Suppressor macrophage treated with lipopolysaccharide for 1 hour (primary cell): Measurements from ENCODE around the gene PCGF1.

ENCODE experiments used
- DNase-seq, 3 donors: peaks; one replicate each; pipeline ENCODE4 v3.0.0-alpha.2; 2020 to 2022

The PCGF1 gene

DNA sequence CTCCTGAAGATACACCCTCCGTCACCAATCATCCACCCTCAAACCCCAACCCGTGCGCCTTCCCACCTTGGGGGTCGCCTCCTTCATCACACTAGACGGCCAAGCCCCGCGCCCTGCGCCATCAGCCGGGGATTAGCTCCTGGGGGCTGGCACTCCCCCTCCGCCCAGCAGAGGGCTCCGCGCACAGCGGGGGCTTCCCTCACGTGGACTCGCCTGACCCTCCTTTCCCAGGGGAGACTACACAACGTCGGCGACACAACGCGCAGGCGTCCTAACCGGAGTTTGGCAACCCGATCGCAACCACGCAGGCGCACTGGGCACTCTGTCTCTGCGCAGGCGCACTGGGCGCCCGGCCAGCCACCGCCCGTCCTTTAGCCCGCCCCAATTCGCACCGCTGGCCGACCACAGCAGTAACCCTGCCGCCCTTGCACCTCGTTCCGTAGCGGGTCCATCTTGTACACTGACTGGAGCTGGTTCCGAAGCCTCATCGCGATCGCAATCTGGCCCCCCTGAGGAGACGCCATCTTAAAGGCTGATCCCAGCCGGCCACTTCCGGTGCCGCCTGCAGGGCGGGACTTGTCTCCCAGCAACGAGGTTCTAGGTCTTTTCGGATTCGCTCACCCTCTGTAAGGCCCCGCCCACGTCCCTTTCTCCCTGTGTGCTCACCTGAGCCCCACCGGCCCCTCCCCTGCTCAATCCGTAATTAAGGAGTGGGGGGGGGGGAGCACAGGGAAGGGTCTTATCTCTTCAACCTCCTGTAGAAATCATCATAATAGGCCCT, at the start of gene PCGF1:
Gene PCGF1, minus strand, starts transcription at position 551 of the 781 bp plus-strand sequence. Its CDS starts 27 bp downstream, at position 524.
- peak; percentile 99 for DNase-seq

DNA sequence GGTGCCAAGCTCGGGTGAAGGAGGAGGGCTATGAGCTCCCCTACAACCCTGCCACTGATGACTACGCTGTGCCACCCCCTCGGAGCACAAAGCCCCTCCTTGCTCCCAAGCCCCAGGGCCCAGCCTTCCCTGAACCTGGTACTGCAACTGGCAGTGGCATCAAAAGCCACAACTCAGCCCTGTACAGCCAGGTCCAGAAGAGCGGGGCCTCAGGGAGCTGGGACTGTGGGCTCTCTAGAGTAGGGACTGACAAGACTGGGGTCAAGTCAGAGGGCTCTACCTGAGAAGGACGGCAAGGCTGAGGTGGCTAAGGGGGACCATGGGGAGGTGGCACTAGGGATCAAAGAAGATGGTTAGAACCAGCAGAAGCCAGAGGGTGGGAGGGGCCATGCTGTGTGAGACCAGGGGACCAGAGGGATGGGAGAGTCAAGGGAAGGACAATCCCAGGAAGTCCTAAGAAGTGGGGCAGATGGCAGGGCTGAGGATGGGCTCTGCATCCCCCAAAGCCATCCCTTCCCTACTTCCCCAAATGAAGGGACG, 49.4 kb upstream of the PCGF1 start:
- DNase-seq: no peak

DNA sequence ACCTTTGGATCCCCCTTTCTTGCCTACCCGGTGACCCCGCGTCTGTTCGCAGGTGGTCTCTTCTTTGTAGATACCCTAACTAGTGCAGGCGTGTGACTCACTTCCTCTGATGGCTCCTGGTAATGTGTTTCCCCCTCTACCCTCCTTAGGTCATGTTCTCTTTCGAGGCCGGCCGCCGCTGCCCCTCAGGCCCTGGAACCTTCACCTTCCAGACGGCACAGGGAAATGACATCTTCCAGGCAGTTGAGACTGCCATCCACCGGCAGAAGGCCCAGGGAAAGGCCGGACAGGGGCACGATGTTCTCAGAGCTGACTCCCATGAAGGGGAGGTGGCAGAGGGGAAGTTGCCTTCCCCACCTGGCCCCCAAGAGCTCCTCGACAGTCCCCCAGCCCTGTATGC, 48.7 kb upstream of the PCGF1 start:
- DNase-seq: peak in 1 of 3 donors; percentile 24

DNA sequence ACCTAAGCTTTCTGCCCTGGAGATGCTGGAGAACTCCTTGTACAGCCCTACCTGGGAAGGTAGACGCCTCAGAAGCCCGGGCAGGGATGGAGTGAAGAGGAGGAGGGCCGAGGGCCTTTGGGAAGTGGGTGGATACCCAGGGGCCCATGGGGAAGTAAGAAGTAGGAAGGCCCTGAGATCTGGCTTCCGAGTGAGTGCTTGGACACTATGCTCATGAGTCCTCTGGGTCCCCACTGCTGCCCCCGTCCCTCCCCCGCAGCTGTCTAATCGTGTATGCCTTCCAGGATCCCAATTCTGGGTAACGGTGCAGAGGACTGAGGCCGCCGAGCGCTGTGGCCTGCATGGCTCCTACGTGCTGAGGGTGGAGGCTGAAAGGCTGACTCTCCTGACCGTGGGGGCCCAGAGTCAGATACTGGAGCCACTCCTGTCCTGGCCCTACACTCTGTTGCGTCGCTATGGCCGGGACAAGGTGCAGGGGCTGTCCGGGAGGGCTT, 48.2 kb upstream of the PCGF1 start:
- DNase-seq: peak; percentile 68 to 74 (median 72)

DNA sequence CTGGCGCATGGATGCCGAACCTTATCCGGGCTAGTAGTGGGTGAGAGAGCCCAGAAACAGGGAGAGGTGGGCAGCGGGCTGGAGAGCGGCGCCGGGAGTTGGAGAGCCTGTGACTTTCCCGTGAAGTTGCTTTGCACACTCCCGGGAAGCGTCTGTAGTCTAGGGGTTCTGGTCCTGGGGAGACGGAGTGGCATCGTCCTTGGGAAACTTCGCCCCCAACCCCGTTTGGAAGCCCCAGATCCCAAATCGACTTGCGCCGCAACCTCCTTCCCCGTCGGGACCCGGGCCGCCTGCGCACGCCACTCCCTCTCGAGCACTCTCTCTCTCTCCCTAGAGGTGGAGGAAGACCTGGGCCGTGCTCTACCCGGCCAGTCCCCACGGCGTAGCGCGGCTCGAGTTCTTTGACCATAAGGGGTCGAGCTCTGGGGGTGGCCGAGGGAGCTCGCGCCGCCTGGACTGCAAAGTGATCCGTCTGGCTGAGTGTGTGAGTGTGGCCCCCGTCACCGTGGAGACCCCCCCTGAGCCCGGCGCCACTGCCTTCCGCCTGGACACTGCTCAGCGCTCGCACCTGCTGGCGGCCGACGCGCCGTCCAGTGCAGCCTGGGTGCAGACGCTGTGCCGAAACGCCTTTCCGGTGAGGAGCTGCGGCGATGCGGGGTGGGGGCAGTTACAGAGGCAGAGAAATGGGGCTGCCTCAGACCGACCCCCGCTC, 47.5 kb upstream of the PCGF1 start:
- peak; percentile 44 to 63 (median 46) for DNase-seq

DNA sequence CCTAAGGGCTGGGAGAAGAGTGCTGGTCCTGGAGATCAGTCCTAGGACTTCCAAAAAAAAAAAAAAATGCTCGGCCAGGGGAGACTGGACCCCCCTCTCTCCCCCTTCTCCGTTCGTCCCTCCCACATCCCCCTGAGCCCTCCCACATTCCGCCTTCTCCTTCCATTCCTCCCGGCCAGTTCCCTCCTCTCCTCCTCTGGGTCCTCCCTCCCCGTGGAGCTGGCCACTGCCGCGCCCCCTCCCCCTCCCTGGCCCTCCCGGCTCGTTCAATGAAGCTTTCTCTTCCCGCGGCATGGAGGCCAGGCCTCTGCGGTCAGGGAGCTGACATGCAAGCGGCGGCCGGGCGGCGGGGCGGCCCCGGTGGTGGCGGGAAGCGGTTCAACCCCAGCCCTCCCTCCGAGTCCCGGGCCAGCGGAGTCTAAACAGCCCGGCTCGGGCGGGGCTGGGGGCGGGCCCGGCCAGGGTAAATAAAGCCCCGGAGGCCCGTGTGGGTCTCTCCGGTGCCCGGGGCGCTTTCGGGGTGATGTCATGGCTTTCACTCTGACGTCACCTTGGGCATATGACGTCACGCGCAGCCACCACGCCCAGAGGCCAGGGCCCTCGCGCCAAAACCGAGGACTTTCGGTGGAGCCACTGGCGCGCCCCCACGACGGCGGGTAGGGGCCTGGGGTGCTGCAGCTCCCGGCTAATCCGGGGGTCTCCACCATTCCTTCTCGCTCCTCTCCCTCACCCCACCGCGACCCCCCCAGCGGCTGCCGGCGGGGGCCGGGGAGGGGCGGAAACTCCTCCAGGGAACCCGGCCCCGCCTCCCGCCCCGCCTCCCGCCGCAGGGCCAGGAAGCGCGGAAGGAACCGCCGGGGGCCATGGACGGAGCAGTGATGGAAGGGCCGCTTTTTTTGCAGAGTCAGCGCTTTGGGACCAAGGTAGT, 46.7 kb upstream of the PCGF1 start, which contains the start of the genes DOK1 and LOXL3:
Gene DOK1, plus strand, starts transcription at position 829 of the 928 bp plus-strand sequence. Its CDS starts 35 bp downstream, at position 864.
Gene LOXL3, minus strand, starts transcription at position 51 of the 928 bp plus-strand sequence. CDS start 1,308 bp downstream, outside the sequence.
- DNase-seq: peak; percentile 84 to 95 (median 92)

DNA sequence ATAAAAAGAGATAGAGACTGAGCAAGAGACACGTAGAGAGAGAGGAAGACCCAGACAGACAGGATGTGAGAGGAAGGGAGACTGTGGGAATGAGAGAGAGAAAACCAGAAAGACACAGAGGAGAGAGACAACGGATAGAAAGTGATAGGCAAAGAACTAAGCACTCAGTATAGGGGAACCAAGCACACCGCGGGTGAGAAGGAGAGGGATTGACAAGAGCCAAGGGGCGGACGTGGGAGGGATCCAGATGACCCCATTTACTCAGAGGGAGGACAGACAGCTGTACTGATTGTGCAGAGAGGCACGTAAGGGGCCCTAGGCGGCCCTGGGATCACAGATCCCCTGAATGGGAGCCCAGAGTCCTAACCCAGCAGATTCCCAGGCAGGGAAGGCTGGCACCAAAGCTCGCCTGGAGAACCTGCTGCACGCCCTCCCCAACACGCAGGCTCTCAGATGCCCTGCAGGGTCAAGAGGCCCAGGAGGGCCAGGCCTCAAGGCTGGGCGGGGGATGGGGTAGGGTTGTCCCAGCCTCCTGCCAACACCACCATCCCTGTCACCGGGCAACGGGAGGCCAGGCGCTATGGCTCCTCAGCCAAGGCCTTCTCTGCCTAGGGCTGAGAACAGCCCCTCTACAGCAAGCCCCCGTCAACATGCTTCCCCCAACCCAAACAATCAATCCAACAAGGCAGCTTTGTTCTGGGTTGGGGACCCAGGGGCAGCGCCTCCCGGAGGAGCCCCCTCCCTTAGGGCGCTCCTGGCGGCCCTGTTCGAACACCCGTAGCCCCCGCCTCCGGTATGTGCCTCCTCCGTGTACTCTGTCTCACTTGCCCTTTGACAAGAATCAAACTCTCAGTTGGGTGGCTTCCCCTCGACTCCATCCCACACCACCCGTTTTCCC, 45.7 kb upstream of the PCGF1 start:
- DNase-seq: no peak

DNA sequence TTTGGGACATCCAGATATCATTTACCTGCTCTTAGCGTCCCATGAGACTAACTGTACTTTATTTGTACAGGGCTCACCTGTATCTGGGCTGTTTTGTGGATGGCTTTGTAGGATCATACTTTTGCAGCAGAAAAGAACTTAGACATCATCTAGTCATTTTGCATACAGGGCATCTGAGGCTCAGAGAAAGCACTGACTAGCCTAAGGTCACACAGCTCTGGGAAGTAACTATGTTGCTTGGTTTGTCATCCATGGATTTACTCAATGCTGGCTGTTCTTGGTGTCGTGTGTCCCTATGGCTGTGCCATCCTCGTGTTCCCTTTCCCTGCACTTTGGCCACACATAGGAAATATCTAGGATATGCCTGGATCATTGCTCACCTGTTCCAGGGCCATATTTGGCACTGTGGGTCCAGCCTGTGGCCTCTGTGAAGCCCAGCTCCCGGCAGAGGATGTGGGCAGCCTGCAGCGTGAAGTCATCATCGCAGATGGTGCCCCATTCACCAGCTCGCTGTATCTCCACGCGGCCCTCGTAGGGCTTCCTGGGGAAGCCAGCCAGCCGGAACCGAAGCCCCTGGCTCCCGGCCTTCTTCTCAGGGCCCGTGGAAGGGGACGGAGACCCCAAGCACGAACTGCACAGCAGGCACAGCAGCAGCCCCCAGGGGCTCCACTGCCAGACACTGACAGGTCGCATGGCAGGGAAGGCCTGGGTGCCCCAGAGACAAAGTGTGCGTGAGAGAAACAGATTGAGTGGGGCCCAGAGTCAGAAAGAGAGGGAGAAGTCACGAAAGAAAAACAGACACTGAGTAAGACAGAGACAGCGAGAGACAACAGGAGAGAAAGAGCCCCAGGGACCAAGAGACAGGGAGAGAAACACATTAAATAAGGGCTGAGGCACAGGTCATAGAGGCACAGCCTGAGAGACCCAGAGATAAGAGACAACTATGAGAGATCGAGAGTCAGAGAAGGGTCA, 44.7 kb upstream of the PCGF1 start:
- DNase-seq: no peak

DNA sequence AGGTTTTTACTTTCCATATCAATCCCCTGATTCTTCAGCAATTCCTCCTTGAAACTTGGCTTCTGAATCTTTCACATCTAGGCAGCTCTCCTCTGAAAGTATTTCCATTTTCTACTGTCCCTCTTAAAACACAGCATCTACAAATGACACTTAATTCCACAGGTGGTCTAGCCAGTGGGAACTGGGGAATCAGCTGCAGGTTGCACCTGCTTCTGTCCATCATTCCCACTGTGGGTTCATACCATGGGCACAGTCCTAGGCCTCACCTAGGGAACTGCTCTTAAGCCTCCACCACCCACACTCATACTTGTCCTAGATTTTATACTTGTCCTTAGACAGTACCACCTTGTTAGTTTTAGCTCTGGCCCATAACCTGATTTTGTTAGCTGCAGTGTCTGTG, 44.0 kb upstream of the PCGF1 start:
- DNase-seq: no peak

DNA sequence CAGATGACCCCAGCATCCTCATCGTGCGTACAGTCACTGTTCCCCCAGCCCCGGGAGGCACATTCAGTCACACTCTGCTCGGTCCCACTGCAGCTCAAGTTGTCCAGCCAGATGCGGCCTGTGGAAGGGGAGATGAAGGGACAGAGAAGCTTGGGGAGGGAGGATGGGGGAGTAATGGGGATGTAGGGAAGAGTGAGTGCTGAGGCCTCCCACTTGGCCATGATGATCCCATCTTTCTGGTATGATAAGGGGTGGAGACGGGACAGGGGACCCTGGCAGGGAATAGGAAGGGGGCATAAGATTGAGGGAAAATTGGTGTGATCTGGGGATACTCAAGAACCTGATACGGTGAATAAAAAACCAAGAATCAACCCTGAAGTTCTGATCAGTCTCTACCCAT, 42.7 kb upstream of the PCGF1 start:
- DNase-seq: no peak

DNA sequence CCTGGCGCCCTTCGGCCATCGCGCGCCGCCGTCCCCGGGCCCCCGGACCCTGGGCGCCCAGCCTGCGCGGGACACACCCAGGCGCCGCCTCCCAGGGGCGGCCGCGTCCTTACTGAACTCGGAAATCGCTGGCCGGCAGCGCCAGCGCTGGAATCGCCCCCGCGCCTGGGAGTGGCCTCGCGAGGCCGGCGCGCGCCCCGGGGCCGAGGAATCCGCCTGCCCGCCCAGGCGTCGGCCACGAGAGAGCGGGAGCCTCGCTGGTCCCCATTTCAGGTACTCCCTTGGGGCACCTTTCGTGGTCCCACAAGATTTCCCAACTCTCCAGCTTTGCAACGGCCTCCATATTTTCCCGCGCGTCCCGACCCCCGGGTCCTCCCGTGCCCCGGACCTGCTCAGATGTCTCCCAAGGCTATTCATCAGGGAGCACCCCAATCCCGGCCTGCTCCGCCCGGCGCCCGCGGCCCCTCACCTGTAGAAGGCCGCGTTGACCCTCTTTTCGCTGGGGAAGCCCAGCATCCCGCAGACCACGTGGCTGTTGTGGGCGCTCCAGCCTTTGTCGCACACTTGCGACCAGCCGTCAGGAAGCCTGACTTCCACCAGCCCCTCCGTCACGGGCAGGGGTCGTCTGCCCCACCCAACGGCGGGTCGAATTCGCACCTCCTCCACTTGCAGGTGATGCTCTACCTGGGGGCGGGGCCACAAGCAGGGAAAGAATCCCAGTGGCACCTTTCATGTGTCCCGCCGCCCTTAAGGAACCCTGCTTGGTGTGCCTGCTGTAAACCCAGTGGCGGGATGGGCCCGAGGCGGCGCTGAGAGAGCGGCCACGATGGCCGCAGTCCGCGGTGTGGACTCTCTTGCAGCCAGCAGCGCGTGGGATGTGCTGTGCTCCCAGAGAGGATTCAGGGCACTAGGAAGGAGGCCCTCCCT, 41.7 kb upstream of the PCGF1 start:
- DNase-seq: peak; percentile 78 to 92 (median 84)

DNA sequence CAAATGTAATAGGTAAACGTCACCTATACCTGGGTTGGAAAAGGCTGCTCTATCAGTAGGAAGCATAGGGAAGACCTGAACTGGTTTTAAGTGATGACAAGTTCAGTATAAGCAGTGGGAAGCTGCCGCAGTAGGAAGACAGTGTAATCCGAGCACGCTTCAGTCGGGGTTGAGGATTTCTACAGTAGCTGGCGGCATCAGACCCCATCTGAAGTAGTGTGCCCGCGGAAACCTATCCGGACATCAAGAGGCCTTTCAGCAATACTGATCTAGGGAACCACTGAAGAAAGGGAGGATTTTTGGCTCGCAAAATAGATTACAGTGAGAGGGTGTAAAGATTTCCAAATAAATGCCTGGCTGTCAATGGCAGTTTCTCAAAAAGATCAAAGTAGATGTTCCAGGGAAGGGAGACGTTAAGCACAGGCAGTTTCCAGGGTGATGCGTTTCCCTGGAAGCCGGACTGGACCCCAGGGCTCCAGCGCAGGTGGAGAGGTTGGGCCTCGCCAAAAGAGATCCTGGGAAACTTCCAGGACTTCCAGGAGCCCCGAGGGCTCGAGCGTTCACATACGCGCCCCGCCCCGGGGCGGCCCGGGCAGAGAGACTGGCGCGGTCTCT, 40.9 kb upstream of the PCGF1 start:
- no peak for DNase-seq

DNA sequence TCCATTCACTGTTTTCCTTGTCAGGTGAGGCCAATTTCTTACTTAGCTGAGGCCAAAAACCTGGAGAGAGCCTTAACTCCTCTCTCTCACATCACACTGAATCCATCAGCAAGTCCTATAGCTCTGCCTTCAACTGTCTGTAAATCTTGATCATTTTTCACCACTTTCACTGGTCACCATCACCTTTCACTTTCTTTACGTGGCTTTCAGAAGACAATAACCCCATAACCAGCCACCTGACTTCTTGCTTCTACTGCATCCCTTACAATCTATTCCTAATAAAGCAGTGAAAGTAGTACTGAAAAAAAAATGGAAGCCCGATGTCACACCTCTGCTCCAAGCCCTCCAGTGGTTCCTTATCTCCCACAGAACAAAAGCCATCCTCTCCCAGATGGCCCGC, 38.5 kb upstream of the PCGF1 start:
- no peak for DNase-seq

DNA sequence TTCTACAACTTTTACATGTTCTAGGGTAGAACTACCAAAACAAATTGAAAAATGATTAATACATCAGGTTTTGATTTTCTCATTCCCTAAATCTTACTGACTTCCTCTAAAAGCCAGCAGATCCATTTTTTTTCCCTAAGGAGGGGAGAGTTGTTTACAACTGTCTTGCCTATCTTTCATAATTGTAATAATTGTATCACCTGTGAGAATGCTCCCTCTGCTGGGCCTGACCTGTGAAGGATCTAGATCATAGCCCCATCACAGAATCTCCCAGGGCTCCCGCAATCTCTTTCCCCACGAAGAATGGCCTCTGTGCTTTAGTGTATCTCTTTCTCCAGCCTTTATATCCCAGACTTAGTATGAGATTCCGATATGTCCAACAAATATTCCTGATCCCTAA, 37.1 kb upstream of the PCGF1 start:
- DNase-seq: no peak

DNA sequence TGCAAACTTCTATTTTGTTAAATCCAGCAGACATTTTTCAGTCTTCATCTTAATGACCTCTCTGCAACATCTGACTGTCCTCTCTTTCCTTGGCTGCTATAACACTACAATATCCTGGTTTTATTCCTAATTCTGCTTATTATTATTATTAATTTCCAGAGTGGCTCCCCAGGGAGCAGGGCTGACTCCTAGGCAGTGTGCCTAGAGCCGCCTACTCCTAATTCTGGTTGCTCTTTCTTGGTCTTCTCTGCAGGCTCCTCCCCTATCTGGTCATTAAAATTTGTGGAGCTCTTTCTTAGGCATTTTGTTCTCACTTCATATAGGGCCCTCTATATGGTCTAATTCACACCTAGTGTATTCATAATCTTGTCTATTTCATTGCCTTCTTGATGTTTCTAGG, 35.5 kb upstream of the PCGF1 start:
- no peak for DNase-seq

DNA sequence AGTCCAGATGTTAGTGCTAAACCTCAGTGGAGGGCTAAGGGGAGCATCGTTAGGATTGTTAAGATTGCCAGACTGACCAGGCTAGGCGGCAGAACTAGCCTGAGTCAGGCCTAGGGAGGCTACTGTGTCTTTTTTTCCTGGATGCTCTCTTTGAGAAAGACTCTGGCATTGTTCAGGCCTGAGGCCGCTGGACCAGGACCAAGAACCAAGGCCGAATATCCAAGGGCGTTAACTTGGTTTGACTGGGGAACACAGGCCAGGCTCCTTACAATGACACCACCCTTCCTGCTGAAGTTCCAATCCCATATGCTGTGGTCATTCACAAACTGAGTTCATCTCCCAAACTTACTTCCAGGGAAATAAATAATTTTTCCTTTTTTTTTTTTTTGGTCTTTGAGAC, 32.8 kb upstream of the PCGF1 start:
- no peak for DNase-seq

DNA sequence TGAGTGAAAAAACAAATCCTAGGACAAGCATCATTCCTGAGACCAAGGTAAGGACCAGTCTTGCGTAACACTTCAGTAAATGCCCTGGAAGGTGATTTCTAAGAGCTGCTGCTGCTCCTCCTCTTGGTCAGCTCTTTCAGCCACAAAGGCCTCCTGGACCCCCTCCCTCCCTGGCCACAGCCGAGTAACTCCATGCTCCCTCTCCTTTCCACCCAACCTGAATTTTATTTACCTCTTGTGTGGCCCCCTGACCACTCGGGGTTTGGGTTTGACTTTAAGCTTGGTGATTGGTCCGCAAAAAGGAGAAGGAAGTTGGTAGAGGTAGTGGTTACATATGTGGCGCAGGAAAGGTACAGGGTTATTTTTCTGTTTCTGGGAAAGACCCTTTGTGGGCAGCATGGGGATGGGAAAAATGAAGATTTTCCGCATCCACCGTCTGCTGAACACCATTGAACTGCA, 31.4 kb upstream of the PCGF1 start:
- no peak for DNase-seq

DNA sequence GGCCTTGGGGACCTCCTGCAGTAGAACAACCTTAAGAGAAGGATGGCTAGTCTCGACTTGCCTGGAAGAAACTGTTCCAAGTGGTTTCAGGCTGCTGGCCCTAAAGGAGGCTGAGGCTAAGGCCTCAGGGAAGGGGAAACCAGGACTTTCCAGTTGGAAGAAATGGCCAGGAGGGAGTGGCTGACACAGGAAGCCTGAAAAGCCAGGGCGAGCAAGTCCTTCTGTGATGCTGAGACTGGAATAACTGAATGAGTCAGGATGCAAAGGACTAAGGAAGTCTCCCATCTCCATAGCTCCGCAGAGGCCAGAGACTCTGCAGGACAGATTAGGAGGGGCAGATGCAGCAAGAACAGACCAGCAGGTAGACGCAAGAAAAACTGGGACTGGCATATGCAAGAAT, 29.6 kb upstream of the PCGF1 start:
- no peak for DNase-seq
